Gastroesophageal sphincter (tissue), 4 donors: ENCODE results near the gene CEP41. TPM values are rescaled to one million over a fixed set of nuclear protein-coding genes. Genes with fewer than 3 reads are reported as not detected.

Experiments
- ATAC-seq: fragments of 150-250 bp; one replicate; pipeline ENCODE4 v1.9.1; 2016; ENCODE audit warnings: mild to moderate bottlenecking, moderate library complexity
- H3K27ac ChIP-seq, 4 donors: fragments of 200-600 bp; sonication (generic) in 3 of 4; 1 replicate in 3 of 4; 2 replicates in 1 of 4; pipeline ENCODE4 v1.5.1; 2016 to 2019
- H3K27me3 ChIP-seq: fragments of 200-600 bp; sonication (generic); one replicate; pipeline ENCODE4 v1.5.1; 2019
- H3K36me3 ChIP-seq, 2 donors: fragments of 200-600 bp; sonication (generic); one replicate each; pipeline ENCODE4 v1.5.1; 2019; ENCODE audit warnings: control low read depth in 1 of 2
- H3K4me1 ChIP-seq, 3 donors: fragments of 200-600 bp; sonication (generic); 1 replicate in 2 of 3; 2 replicates in 1 of 3; pipeline ENCODE4 v1.5.1; 2016 to 2019; ENCODE audit warnings: control low read depth in 2 of 3
- H3K4me3 ChIP-seq, 2 donors: fragments of 200-600 bp; sonication (generic); one replicate each; pipeline ENCODE4 v1.5.1; 2019; ENCODE audit warnings: mild to moderate bottlenecking in 1 of 2, moderate library complexity in 1 of 2
- H3K9me3 ChIP-seq, 3 donors: fragments of 200-600 bp; sonication (generic); one replicate each; pipeline ENCODE4 v1.5.1; 2017 to 2019; ENCODE audit warnings: control low read depth in 2 of 3
- EP300 ChIP-seq: sonication (generic); formaldehyde crosslinking; IDR thresholded peaks from one replicate; pipeline ENCODE4 v1.6.1; 2017; ENCODE audit warnings: antibody characterized with exemption, mild to moderate bottlenecking
- POLR2A ChIP-seq, 2 donors: fragments of 450-650 bp; IDR thresholded peaks; one replicate each; pipeline ENCODE4 v1.6.1; 2017; ENCODE audit warnings: antibody characterized with exemption in 2 of 2, mild to moderate bottlenecking in 2 of 2, moderate library complexity in 1 of 2
- POLR2AphosphoS5 ChIP-seq: sonication (generic); formaldehyde crosslinking; IDR thresholded peaks from one replicate; pipeline ENCODE4 v1.6.1; 2017; ENCODE audit warnings: antibody characterized with exemption
- WGBS, 2 donors: methylation state at CpG; one replicate each; pipeline ENCODE4 v1.1.5; 2018; ENCODE audit warnings: low coverage in 1 of 2; 5-methylcytosine and 5-hydroxymethylcytosine counted together
- total RNA-seq, 4 donors: library from RNA; depleted of rRNA; stranded (reverse); fragments of >200 nt; gene quantifications; one replicate each; pipeline ENCODE4 v1.1.0, GENCODE V29; 2016
- TF ChIP-seq, protein P1 (sequence below), 4 experiments: fragments of 200-600 bp in 2 of 4; fragments of 450-650 bp in 2 of 4; sonication (generic) in 1 of 4; IDR thresholded peaks; one replicate each; pipeline ENCODE4 v1.5.1; 2017 to 2019; ENCODE audit warnings: antibody characterized with exemption in 4 of 4, mild to moderate bottlenecking in 2 of 4, moderate library complexity in 2 of 4

Gene CEP41
- total RNA-seq, 4 donors from 2014 or later = 3.6 to 6.2 (median 3.9) TPM

DNA sequence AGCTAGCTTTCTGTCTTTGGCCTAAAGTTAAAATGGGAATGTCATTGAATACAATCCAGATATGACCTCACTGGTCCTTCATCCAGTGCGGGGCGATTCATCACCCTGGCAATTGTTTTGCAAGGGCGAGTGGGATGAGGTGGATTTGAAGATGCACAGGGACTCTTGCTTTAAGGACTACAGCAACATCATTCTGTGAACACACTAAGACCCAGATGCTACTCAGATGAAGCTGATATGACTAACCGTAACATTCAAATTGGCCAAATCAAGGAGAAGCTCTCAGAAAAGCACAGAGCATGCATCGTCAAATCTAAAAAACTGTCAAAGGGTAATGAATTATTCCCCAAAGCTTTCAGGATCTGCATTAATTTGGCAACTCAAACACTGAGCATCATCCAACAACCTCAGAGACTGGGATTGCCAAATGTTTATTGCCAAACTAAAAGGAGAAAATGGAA, 47.7 kb downstream of the CEP41 start:
- no peak overlapping the region for H3K4me3 ChIP-seq
- H3K27ac ChIP-seq = peak overlapping the region in 3 of 4 donors; percentile 31 to 51 (median 37)
- TF ChIP-seq POLR2AphosphoS5 = no peak
- no peak for TF ChIP-seq EP300
- TF ChIP-seq, protein P1, sequence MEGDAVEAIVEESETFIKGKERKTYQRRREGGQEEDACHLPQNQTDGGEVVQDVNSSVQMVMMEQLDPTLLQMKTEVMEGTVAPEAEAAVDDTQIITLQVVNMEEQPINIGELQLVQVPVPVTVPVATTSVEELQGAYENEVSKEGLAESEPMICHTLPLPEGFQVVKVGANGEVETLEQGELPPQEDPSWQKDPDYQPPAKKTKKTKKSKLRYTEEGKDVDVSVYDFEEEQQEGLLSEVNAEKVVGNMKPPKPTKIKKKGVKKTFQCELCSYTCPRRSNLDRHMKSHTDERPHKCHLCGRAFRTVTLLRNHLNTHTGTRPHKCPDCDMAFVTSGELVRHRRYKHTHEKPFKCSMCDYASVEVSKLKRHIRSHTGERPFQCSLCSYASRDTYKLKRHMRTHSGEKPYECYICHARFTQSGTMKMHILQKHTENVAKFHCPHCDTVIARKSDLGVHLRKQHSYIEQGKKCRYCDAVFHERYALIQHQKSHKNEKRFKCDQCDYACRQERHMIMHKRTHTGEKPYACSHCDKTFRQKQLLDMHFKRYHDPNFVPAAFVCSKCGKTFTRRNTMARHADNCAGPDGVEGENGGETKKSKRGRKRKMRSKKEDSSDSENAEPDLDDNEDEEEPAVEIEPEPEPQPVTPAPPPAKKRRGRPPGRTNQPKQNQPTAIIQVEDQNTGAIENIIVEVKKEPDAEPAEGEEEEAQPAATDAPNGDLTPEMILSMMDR (IDR thresholded peaks at IDR 0.05) = no peak
- TF ChIP-seq POLR2A (IDR thresholded peaks at IDR 0.05) = no peak
- 48 to 78% methylated on average over 2 to 4 of the region's 5 CpGs for WGBS, 2 donors
- no peaks in the 10 kb centered on the region for H3K27me3 ChIP-seq
- peaks cover 0 to 7% (median 0%) of the 10 kb centered on the region in 3 donors for H3K4me1 ChIP-seq
- ATAC-seq = peak; percentile 81
- H3K36me3 ChIP-seq = peaks cover 0 to 6% of the 10 kb centered on the region in 2 donors
- H3K9me3 ChIP-seq = no peaks in the 10 kb centered on the region

DNA sequence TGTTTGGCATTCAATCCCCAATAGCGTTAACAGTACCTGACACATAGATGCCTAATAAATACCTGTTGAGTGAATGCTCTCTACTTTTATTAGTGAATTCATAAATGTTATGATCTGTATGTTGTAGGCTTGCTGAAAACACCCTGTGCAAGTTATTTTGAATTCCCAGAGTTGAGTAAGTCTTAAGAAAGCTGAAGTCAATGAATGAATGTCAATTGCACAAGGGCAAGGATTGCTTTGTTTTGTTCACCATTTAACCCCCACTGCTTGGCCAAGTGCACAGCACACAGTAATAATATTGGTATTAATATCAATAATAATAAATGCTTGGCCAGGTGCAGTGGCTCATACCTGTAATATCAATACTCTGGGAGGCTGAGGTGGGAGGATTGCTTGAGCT, 50.3 kb downstream of the CEP41 start:
- no peak for ATAC-seq
- H3K9me3 ChIP-seq = no peaks in the 10 kb centered on the region
- no peaks in the 10 kb centered on the region for H3K27me3 ChIP-seq
- H3K4me1 ChIP-seq = peaks cover 0 to 7% (median 0%) of the 10 kb centered on the region in 3 donors
- TF ChIP-seq, protein P1 (IDR thresholded peaks at IDR 0.05) = no peak
- TF ChIP-seq POLR2A (IDR thresholded peaks at IDR 0.05) (no peak), EP300 (no peak), POLR2AphosphoS5 (no peak)
- H3K27ac ChIP-seq = no peak overlapping the region
- H3K36me3 ChIP-seq = no peaks in the 10 kb centered on the region
- 91 to 100% methylated on average over 1 of the region's 1 CpG for WGBS, 2 donors
- H3K4me3 ChIP-seq = no peak overlapping the region

DNA sequence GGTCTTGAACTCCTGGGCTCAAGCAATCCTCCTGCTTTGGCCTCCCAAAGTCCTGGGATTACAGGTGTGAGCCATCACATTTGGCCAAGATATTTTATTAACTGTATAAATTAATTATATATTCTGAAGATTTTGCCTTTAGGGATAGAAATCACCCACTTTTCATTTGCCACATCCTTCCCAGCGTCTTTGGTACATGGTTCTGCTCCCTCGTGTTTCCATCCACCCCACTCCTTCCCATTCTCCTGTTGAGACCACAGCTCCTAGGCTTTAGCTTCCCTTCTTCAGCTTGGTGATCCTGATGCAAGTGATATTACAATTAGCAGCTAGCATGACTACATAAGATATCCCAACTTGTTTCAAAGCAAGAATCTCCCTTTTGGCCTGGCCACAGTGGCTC, 52.1 kb downstream of the CEP41 start:
- no peak for ATAC-seq
- Histone ChIP-seq H3K36me3 (no peaks in the 10 kb centered on the region), H3K27ac (no peak overlapping the region), H3K4me1 (peaks cover 0 to 7% (median 0%) of the 10 kb centered on the region in 3 donors), H3K9me3 (no peaks in the 10 kb centered on the region), H3K27me3 (no peaks in the 10 kb centered on the region), H3K4me3 (no peak overlapping the region)
- 65 to 90% methylated on average over 2 of the region's 2 CpGs for WGBS, 2 donors
- TF ChIP-seq POLR2AphosphoS5 = no peak
- no peak for TF ChIP-seq EP300
- no peak for TF ChIP-seq POLR2A (IDR thresholded peaks at IDR 0.05)
- TF ChIP-seq, protein P1 (IDR thresholded peaks at IDR 0.05) = no peak

DNA sequence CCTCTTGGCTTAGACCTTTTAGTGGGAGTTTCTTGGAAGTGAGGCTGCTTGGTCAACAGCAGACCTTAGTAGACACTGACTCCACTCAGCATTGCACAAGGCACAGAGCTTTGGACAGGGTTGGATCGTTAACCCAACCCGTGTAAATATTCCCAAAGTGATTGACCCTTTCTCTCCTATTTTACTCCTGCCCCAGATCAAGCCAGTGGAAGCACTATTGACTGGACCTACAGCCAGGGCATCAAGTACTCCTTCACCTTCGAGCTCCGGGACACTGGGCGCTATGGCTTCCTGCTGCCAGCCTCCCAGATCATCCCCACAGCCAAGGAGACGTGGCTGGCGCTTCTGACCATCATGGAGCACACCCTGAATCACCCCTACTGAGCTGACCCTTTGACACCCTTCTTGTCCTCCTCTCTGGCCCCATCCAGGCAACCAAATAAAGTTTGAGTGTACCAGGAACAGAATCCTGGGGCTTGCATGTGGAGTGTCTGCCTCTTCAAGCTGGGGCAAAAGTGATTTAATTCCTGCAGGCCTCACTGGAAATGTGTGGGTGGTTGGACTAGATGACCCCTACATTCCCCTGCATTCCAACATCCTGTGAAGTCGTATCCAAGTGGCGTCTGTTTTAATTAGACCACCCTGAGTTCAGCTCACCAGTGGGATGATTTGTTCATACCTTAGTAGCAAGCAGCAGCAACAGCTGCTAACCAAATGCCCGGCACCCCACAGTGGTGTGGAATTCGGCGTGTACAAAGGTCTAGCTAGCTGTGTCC, 53.0 kb downstream of the CEP41 start:
- Histone ChIP-seq H3K27me3 (no peaks in the 10 kb centered on the region), H3K9me3 (no peaks in the 10 kb centered on the region), H3K4me3 (no peak overlapping the region), H3K4me1 (peaks cover 0 to 6% (median 0%) of the 10 kb centered on the region in 3 donors), H3K27ac (no peak overlapping the region), H3K36me3 (no peaks in the 10 kb centered on the region)
- peak; percentile 61 for ATAC-seq
- TF ChIP-seq POLR2AphosphoS5 (no peak), POLR2A (IDR thresholded peaks at IDR 0.05) (no peak), EP300 (no peak)
- TF ChIP-seq, protein P1 (IDR thresholded peaks at IDR 0.05) = no peak
- WGBS, 2 donors = 96 to 97% methylated on average over 4 to 7 of the region's 12 CpGs

DNA sequence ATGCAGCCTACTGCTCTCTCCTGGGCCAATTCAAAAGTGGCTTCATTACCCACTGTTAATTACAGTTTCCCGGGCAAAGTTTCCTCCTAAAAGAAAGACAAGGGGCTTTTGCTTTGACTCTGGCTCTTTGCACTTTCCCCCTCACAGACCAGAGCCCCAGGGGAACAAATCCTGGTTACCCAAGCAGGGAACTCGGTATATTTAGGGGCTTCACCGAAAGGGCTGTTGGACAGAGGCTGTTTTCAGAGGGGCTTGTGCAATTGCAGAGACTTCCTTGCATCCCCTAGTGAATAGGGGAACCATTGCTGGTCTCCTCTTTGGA, 53.5 kb downstream of the CEP41 start:
- Histone ChIP-seq H3K36me3 (no peaks in the 10 kb centered on the region), H3K4me3 (no peak overlapping the region), H3K27ac (no peak overlapping the region), H3K9me3 (no peaks in the 10 kb centered on the region), H3K4me1 (peaks cover 0 to under 1% (median 0%) of the 10 kb centered on the region in 3 donors), H3K27me3 (no peaks in the 10 kb centered on the region)
- TF ChIP-seq, protein P1 (IDR thresholded peaks at IDR 0.05) = no peak
- TF ChIP-seq POLR2A (IDR thresholded peaks at IDR 0.05) (no peak), EP300 (no peak), POLR2AphosphoS5 (no peak)
- WGBS, 2 donors = 100% methylated on average over 1 of the region's 3 CpGs; no CpG with 5 or more reads in 1 of the 2 donors
- no peak for ATAC-seq
